HG03469 (cell line): ENCODE data around the gene RBM15.

Experiments
- ATAC-seq: cut with Tn5 transposase; IDR thresholded peaks from one replicate; pipeline ENCODE4 v1.9.1; 2021; ENCODE audit warnings: mild to moderate bottlenecking, moderate library complexity, moderate number of reproducible peaks; ENCODE audit not compliant: unreplicated experiment

Gene RBM15

GRCh38 chr1:110394493-110394820, 55.3 kb downstream of the RBM15 start:
- no peak for ATAC-seq
